Kidney epithelial cell (primary cell): ENCODE data around the gene KCNJ1. TPM values are rescaled to one million over a fixed set of nuclear protein-coding genes. Genes with fewer than 3 reads are reported as not detected.

Experiments
- DNase-seq: peaks from one replicate; pipeline ENCODE4 v3.0.0-alpha.2; 2010; ENCODE audit warnings: low read depth
- H3K27me3 ChIP-seq: 2 replicates; pipeline ENCODE4 v1.6.0; 2011; ENCODE audit warnings: low read length; ENCODE audit not compliant: control insufficient read depth, insufficient read depth
- H3K36me3 ChIP-seq: 2 replicates; pipeline ENCODE4 v1.5.1; 2011; ENCODE audit warnings: low read length; ENCODE audit not compliant: control insufficient read depth, insufficient read depth
- H3K4me3 ChIP-seq: 2 replicates; pipeline ENCODE4 v1.5.1; 2011; ENCODE audit warnings: low read depth, mild to moderate bottlenecking, control low read depth, low read length
- total RNA-seq: library from RNA; depleted of rRNA; stranded (reverse); fragments of >200 nt; gene quantifications from 2 replicates; pipeline ENCODE4 v1.2.3, GENCODE V29; 2015
- TF ChIP-seq, protein P1 (sequence below): IDR thresholded peaks from 2 replicates; pipeline ENCODE4 v1.5.1; 2011; ENCODE audit warnings: mild to moderate bottlenecking, moderate library complexity, low read length, control low read depth, inconsistent platforms; ENCODE audit not compliant: insufficient read depth, poor library complexity, severe bottlenecking

KCNJ1 gene
- total RNA-seq, 1 donor from 2014 or later, result not detected

DNA sequence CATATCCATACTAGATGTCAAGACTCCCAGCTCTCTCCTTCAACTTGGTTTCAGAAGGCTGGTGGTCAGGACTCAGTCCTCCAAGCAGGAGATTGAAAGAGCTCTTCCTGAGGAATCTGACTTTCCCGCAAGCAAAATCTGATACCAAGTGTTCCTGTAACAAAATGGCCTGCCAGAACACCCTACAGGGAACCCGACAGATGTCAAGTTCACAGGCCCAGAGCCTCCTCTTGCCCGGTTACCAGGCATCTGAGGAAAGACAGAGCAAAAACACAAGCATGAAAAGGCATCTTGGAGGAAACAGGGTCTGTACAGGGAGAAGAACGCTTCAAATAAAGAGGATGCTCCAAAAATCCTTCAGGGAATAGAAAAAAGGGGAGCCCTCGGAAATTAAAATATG is 15.4 kb upstream of the KCNJ1 start:
- DNase-seq, result no peak
- no peaks in the 10 kb centered on the region for H3K36me3 ChIP-seq
- no peak overlapping the region for H3K4me3 ChIP-seq
- TF ChIP-seq, protein P1, sequence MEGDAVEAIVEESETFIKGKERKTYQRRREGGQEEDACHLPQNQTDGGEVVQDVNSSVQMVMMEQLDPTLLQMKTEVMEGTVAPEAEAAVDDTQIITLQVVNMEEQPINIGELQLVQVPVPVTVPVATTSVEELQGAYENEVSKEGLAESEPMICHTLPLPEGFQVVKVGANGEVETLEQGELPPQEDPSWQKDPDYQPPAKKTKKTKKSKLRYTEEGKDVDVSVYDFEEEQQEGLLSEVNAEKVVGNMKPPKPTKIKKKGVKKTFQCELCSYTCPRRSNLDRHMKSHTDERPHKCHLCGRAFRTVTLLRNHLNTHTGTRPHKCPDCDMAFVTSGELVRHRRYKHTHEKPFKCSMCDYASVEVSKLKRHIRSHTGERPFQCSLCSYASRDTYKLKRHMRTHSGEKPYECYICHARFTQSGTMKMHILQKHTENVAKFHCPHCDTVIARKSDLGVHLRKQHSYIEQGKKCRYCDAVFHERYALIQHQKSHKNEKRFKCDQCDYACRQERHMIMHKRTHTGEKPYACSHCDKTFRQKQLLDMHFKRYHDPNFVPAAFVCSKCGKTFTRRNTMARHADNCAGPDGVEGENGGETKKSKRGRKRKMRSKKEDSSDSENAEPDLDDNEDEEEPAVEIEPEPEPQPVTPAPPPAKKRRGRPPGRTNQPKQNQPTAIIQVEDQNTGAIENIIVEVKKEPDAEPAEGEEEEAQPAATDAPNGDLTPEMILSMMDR, result no peak
- H3K27me3 ChIP-seq, result peaks cover 13% of the 10 kb centered on the region

DNA sequence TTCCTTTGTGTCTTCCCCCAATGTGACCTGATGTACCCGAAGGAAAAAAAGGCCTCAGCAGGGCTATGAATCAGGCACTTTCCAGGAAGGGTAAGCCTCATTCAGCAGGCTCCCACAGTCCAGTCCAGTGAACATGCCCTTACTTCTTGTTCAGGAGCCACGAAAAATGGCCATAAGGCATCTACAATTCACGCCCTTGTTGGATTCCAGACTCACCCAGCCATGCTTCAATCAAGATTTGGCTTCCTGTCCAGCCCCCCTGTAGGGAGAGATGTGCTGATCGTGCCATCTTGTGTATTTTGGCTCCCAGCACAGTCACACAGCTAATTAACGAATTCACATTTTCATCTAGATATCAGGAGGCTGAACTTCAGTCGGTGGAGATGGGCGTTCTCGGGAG is 14.1 kb upstream of the KCNJ1 start:
- no peak overlapping the region for H3K4me3 ChIP-seq
- DNase-seq, result no peak
- TF ChIP-seq, protein P1, result no peak
- H3K36me3 ChIP-seq, result no peaks in the 10 kb centered on the region
- H3K27me3 ChIP-seq, result peaks cover 12% of the 10 kb centered on the region

DNA sequence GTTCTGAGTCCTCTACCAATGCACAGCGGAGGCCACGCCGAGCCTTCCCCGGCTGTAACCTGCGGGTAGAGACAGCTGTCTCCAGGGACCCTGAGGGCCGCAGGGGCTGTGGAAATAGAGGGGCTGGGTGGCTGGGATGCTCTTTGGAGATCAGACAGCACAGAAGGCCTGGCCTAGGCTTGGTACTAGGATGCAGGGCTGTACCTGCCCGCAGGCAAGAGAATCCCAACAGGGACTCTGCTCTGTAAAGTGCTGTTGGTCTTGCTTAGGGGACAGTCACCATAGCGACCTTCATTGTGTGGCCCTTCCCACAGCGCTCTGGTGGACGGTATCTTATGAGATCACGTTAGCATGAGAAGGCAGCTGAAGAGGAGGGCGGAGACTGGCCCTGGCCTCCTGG is 12.7 kb upstream of the KCNJ1 start:
- no peak overlapping the region for H3K4me3 ChIP-seq
- no peak for DNase-seq
- no peaks in the 10 kb centered on the region for H3K36me3 ChIP-seq
- TF ChIP-seq, protein P1, result no peak
- peaks cover 11% of the 10 kb centered on the region for H3K27me3 ChIP-seq

DNA sequence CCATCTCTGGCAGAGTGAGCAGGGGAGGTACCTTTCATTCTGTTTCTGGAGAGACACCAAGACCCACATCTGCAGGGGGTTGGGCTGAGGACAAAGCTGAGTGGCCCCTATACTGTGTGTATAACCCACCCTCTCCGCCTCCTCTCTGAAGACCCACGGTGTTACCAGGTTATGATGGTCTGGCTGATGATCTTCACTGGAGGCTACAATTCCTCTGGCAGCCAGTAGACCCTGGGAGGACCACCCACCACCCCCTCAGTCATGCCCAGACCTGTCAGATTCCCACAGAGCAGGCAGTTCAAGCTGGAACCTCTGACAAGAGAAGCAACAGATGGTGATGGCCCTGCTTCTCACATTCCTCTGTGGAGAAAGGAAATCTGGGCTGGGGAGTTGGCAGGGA is 11.4 kb upstream of the KCNJ1 start:
- no peak for DNase-seq
- H3K36me3 ChIP-seq, result no peaks in the 10 kb centered on the region
- TF ChIP-seq, protein P1, result no peak
- H3K4me3 ChIP-seq, result no peak overlapping the region
- H3K27me3 ChIP-seq, result peaks cover 11% of the 10 kb centered on the region

DNA sequence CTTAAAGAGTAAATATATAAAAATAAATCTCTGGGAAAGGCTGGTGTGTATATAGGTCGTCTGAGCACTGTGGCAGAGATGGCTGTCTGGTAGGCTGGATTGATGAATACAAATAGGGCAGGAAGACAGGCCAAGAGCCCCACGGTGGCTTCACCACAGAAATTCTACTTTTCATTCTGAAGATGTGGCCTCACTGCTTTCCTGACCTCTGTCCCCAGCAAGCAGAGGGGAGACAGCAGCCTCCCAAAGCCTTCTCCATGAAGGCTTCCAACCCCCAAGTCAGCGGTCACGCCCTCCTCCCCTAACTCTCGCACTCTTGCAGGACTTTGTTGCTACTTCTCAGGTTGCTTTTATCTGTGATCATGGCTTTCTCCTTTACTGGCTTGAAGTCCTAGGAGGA is 10.6 kb upstream of the KCNJ1 start:
- Histone ChIP-seq H3K36me3 (no peaks in the 10 kb centered on the region), H3K27me3 (peaks cover 11% of the 10 kb centered on the region), H3K4me3 (no peak overlapping the region)
- no peak for DNase-seq
- TF ChIP-seq, protein P1, result no peak

DNA sequence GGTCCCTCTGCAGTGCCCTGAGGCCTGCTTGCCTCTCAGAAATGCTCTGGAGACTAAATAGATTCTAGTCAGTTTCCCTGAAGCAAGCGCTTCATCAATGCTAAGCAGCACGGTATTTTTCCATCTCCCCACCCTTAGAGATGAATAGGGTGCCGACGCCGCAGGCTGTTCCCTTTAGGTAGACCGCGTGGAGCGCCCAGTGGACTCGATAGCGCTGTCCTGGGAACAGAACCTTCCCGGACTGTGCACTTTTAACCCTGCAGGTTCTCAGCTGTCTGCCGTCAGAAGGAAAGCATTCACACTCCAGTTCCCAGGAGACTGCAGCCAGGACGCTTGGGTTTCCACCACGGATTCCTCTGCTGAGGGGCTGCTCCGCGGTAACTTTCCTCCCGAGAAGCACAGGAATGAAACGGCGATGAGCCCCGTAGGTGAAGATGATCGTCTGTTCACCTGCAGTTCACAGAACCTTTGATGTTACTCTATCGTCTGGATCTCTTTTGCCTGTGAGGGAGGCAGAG is 9.1 kb upstream of the KCNJ1 start:
- DNase-seq, result no peak
- H3K36me3 ChIP-seq, result no peaks in the 10 kb centered on the region
- H3K4me3 ChIP-seq, result no peak overlapping the region
- TF ChIP-seq, protein P1, result no peak
- peaks cover 9% of the 10 kb centered on the region for H3K27me3 ChIP-seq
